Ascending aorta (tissue), 2 donors: Measurements from ENCODE around the gene TMA7B. TPM values are rescaled to one million over a fixed set of nuclear protein-coding genes. Genes with fewer than 3 reads are reported as not detected.

ENCODE experiments used
- DNase-seq, 2 donors: peaks; one replicate each; pipeline ENCODE4 v3.0.0-alpha.2; 2019; ENCODE audit warnings: low spot score in 2 of 2
- H3K27ac ChIP-seq, 2 donors: fragments of 200-600 bp; sonication (generic); one replicate each; pipeline ENCODE4 v1.5.1; 2016 to 2017; ENCODE audit warnings: mild to moderate bottlenecking in 1 of 2
- H3K27me3 ChIP-seq: fragments of 200-600 bp; sonication (generic); one replicate; pipeline ENCODE4 v1.5.1; 2017
- H3K36me3 ChIP-seq, 2 donors: fragments of 200-600 bp; sonication (generic); one replicate each; pipeline ENCODE4 v1.5.1; 2016
- H3K4me1 ChIP-seq, 2 donors: fragments of 200-600 bp; sonication (generic); one replicate each; pipeline ENCODE4 v1.5.1; 2016 to 2017; ENCODE audit warnings: mild to moderate bottlenecking in 1 of 2
- H3K4me3 ChIP-seq, 2 donors: fragments of 200-600 bp; sonication (generic); one replicate each; pipeline ENCODE4 v1.5.1; 2016 to 2017; ENCODE audit warnings: mild to moderate bottlenecking in 1 of 2
- H3K9me3 ChIP-seq, 2 donors: fragments of 200-600 bp; sonication (generic); one replicate each; pipeline ENCODE4 v1.5.1; 2016
- intact Hi-C: fragments of 100-400 bp; cut with DNase I; formaldehyde crosslinking; loops from one replicate; pipeline ENCODE4 v1.15.1; 2023
- total RNA-seq: library from RNA; depleted of rRNA; stranded (reverse); fragments of >200 nt; gene quantifications from one replicate; pipeline ENCODE4 v1.1.0, GENCODE V29; 2016
- TF ChIP-seq, protein P1 (sequence below), 3 experiments: fragments of 200-600 bp in 2 of 3; fragments of 450-650 bp in 1 of 3; sonication (generic) in 2 of 3; IDR thresholded peaks; one replicate each; pipeline ENCODE4 v1.5.1; 2016 to 2019; ENCODE audit warnings: antibody characterized with exemption in 3 of 3, mild to moderate bottlenecking in 1 of 3, moderate library complexity in 1 of 3

TMA7B gene
- total RNA-seq, 1 donor from 2014 or later = not detected

GRCh38 chr22:39980596-39980995 lies 20.4 kb downstream of the TMA7B start:
- no peaks in the 10 kb centered on the region for H3K9me3 ChIP-seq
- H3K4me3 ChIP-seq = no peak overlapping the region
- no peak for DNase-seq
- intact Hi-C loops = no loop called here
- no peaks in the 10 kb centered on the region for H3K27me3 ChIP-seq
- no peaks in the 10 kb centered on the region for H3K36me3 ChIP-seq
- TF ChIP-seq, protein P1, sequence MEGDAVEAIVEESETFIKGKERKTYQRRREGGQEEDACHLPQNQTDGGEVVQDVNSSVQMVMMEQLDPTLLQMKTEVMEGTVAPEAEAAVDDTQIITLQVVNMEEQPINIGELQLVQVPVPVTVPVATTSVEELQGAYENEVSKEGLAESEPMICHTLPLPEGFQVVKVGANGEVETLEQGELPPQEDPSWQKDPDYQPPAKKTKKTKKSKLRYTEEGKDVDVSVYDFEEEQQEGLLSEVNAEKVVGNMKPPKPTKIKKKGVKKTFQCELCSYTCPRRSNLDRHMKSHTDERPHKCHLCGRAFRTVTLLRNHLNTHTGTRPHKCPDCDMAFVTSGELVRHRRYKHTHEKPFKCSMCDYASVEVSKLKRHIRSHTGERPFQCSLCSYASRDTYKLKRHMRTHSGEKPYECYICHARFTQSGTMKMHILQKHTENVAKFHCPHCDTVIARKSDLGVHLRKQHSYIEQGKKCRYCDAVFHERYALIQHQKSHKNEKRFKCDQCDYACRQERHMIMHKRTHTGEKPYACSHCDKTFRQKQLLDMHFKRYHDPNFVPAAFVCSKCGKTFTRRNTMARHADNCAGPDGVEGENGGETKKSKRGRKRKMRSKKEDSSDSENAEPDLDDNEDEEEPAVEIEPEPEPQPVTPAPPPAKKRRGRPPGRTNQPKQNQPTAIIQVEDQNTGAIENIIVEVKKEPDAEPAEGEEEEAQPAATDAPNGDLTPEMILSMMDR (IDR thresholded peaks at IDR 0.05) = no peak
- H3K4me1 ChIP-seq = no peaks in the 10 kb centered on the region
- no peak overlapping the region for H3K27ac ChIP-seq

- no peaks in the 10 kb centered on the region for H3K4me1 ChIP-seq
- TF ChIP-seq, protein P1 (IDR thresholded peaks at IDR 0.05) = no peak
- no peaks in the 10 kb centered on the region for H3K9me3 ChIP-seq
- H3K27ac ChIP-seq = no peak overlapping the region
- H3K27me3 ChIP-seq = no peaks in the 10 kb centered on the region
- no peak for DNase-seq
- H3K4me3 ChIP-seq = no peak overlapping the region
- no peaks in the 10 kb centered on the region for H3K36me3 ChIP-seq
- intact Hi-C loops = no loop called here
These were observed 23.1 kb downstream of the TMA7B start for GRCh38 chr22:39983346-39983745.

- no peak overlapping the region for H3K4me3 ChIP-seq
- TF ChIP-seq, protein P1 (IDR thresholded peaks at IDR 0.05) = no peak
- no peak overlapping the region for H3K27ac ChIP-seq
- H3K36me3 ChIP-seq = no peaks in the 10 kb centered on the region
- H3K4me1 ChIP-seq = no peaks in the 10 kb centered on the region
- intact Hi-C loops = no loop called here
- H3K27me3 ChIP-seq = no peaks in the 10 kb centered on the region
- no peaks in the 10 kb centered on the region for H3K9me3 ChIP-seq
- DNase-seq = no peak
These were observed 23.8 kb downstream of the TMA7B start for GRCh38 chr22:39984006-39984405.

GRCh38 chr22:39984746-39985145 lies 24.5 kb downstream of the TMA7B start:
- Histone ChIP-seq H3K27ac (no peak overlapping the region), H3K27me3 (no peaks in the 10 kb centered on the region), H3K9me3 (no peaks in the 10 kb centered on the region), H3K36me3 (no peaks in the 10 kb centered on the region), H3K4me1 (no peaks in the 10 kb centered on the region), H3K4me3 (no peak overlapping the region)
- TF ChIP-seq, protein P1 (IDR thresholded peaks at IDR 0.05) = no peak
- DNase-seq = no peak
- intact Hi-C loops = no loop called here

DNA sequence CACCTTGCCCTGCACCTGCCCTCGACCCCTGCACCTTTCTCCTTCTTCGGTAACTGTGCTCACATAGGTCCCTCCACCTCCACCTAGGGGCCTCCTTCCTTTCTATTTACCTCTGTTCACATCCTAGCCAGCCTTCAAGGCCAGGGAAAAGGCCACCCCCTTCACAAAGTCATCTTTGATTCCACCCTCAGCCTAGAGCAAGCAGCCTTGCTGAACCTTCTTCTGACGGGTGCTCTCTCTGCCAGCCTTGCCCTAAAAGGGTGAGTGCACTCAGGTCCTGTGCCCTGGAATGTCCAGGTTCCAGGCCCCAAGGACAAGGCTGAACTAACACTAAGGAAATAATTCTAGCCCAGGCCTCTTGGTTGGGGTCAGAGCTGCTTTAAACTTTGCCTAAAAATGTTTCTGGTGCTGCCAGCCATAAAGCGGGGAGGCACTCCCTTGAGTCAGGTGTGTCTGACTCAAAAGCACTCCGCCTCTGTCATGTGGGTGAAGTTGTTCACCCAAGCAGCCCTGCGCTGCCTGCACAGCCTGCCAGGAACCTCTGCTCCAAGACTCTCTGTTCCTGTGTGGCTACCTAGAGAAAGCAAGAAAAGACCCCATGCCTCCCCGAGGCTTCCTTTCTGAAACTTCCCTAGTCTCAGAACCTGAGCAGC lies 25.3 kb downstream of the TMA7B start:
- Histone ChIP-seq H3K4me3 (no peak overlapping the region), H3K27ac (no peak overlapping the region), H3K9me3 (no peaks in the 10 kb centered on the region), H3K36me3 (no peaks in the 10 kb centered on the region), H3K4me1 (no peaks in the 10 kb centered on the region), H3K27me3 (no peaks in the 10 kb centered on the region)
- intact Hi-C loops = no loop called here
- TF ChIP-seq, protein P1 (IDR thresholded peaks at IDR 0.05) = no peak
- no peak for DNase-seq
